ENCODE data around the gene ITPR2. TPM values are rescaled to one million over a fixed set of nuclear protein-coding genes. Genes with fewer than 3 reads are reported as not detected.

ITPR2 gene
- total and polyA plus RNA-seq, 2 of the 13 experiments (the other 11 are each of a cell fraction or from before 2014, with no cell fraction given): 31.9 to 81.9 TPM

DNA sequence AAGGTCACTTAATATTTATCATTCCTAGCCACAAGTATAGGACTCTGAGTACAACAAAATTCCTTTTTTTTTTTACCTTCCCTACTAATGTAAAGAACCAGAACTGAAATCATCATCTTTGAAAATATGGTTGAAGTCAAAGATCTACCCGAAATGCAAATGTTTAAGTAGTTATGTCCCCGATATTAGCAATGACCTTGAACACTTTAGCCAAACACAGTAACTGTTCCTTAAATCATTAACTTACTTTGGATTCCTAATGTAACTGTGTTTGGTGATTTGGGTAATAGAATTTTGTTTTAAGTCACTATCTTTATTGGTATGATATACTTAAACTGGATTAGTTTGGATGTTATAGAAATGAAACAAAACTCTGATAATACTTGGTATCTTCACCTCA lies 14.4 kb downstream of the ITPR2 start (continued):
- TF ChIP-seq, protein P1, sequence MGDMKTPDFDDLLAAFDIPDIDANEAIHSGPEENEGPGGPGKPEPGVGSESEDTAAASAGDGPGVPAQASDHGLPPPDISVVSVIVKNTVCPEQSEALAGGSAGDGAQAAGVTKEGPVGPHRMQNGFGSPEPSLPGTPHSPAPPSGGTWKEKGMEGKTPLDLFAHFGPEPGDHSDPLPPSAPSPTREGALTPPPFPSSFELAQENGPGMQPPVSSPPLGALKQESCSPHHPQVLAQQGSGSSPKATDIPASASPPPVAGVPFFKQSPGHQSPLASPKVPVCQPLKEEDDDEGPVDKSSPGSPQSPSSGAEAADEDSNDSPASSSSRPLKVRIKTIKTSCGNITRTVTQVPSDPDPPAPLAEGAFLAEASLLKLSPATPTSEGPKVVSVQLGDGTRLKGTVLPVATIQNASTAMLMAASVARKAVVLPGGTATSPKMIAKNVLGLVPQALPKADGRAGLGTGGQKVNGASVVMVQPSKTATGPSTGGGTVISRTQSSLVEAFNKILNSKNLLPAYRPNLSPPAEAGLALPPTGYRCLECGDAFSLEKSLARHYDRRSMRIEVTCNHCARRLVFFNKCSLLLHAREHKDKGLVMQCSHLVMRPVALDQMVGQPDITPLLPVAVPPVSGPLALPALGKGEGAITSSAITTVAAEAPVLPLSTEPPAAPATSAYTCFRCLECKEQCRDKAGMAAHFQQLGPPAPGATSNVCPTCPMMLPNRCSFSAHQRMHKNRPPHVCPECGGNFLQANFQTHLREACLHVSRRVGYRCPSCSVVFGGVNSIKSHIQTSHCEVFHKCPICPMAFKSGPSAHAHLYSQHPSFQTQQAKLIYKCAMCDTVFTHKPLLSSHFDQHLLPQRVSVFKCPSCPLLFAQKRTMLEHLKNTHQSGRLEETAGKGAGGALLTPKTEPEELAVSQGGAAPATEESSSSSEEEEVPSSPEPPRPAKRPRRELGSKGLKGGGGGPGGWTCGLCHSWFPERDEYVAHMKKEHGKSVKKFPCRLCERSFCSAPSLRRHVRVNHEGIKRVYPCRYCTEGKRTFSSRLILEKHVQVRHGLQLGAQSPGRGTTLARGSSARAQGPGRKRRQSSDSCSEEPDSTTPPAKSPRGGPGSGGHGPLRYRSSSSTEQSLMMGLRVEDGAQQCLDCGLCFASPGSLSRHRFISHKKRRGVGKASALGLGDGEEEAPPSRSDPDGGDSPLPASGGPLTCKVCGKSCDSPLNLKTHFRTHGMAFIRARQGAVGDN (CRISPR knock-in tag; IDR thresholded peaks at IDR 0.05): no peak
- TF ChIP-seq ZFP36L2 (CRISPR knock-in tag; IDR thresholded peaks at IDR 0.05): no peak
- TF ChIP-seq, protein P2, sequence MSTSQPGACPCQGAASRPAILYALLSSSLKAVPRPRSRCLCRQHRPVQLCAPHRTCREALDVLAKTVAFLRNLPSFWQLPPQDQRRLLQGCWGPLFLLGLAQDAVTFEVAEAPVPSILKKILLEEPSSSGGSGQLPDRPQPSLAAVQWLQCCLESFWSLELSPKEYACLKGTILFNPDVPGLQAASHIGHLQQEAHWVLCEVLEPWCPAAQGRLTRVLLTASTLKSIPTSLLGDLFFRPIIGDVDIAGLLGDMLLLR (CRISPR knock-in tag; IDR thresholded peaks at IDR 0.05): no peak
- no peak for TF ChIP-seq ERF (CRISPR knock-in tag; IDR thresholded peaks at IDR 0.05)
- no peak for TF ChIP-seq SAP130 (CRISPR knock-in tag; IDR thresholded peaks at IDR 0.05; ENCODE audit: low read depth)
- TF ChIP-seq STAG1 (CRISPR knock-in tag; IDR thresholded peaks at IDR 0.05): no peak
- no peak for TF ChIP-seq CENPX (CRISPR knock-in tag; IDR thresholded peaks at IDR 0.05)
- TF ChIP-seq SATB2 (CRISPR knock-in tag; IDR thresholded peaks at IDR 0.05): 0 out of 2 replicates have a peak, but pooled peaks have one; percentile 47
- TF ChIP-seq, protein P3, sequence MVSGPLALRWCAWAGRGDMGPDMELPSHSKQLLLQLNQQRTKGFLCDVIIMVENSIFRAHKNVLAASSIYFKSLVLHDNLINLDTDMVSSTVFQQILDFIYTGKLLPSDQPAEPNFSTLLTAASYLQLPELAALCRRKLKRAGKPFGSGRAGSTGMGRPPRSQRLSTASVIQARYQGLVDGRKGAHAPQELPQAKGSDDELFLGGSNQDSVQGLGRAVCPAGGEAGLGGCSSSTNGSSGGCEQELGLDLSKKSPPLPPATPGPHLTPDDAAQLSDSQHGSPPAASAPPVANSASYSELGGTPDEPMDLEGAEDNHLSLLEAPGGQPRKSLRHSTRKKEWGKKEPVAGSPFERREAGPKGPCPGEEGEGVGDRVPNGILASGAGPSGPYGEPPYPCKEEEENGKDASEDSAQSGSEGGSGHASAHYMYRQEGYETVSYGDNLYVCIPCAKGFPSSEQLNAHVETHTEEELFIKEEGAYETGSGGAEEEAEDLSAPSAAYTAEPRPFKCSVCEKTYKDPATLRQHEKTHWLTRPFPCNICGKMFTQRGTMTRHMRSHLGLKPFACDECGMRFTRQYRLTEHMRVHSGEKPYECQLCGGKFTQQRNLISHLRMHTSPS (CRISPR knock-in tag; IDR thresholded peaks at IDR 0.05; ENCODE audit: low read depth): no peak
- TF ChIP-seq RXRB (CRISPR knock-in tag; IDR thresholded peaks at IDR 0.05; ENCODE audit: borderline replicate concordance): peak; percentile 10; the same call in 1 of the 2 replicates
- no peak for TF ChIP-seq ZMYM3 (CRISPR knock-in tag; IDR thresholded peaks at IDR 0.05)
- no peak for TF ChIP-seq CC2D1A (CRISPR knock-in tag; IDR thresholded peaks at IDR 0.05)
- no peak for TF ChIP-seq ZNF577 (CRISPR knock-in tag; IDR thresholded peaks at IDR 0.05; ENCODE audit: borderline replicate concordance, low read depth)
- TF ChIP-seq, protein P4, sequence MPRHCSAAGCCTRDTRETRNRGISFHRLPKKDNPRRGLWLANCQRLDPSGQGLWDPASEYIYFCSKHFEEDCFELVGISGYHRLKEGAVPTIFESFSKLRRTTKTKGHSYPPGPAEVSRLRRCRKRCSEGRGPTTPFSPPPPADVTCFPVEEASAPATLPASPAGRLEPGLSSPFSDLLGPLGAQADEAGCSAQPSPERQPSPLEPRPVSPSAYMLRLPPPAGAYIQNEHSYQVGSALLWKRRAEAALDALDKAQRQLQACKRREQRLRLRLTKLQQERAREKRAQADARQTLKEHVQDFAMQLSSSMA (CRISPR knock-in tag; IDR thresholded peaks at IDR 0.05): no peak
- no peak for TF ChIP-seq BRCA1 (CRISPR knock-in tag; IDR thresholded peaks at IDR 0.05)
- no peak for TF ChIP-seq ZBTB7B (CRISPR knock-in tag; IDR thresholded peaks at IDR 0.05)
- no peak for TF ChIP-seq ONECUT2 (CRISPR knock-in tag; IDR thresholded peaks at IDR 0.05)
- TF ChIP-seq, protein P5, sequence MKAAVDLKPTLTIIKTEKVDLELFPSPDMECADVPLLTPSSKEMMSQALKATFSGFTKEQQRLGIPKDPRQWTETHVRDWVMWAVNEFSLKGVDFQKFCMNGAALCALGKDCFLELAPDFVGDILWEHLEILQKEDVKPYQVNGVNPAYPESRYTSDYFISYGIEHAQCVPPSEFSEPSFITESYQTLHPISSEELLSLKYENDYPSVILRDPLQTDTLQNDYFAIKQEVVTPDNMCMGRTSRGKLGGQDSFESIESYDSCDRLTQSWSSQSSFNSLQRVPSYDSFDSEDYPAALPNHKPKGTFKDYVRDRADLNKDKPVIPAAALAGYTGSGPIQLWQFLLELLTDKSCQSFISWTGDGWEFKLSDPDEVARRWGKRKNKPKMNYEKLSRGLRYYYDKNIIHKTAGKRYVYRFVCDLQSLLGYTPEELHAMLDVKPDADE (CRISPR knock-in tag; IDR thresholded peaks at IDR 0.05): no peak
- no peak for TF ChIP-seq GABPA (IDR thresholded peaks at IDR 0.05; ENCODE audit: low read depth, low read length)
- no peak for TF ChIP-seq GABPA (CRISPR knock-in tag; IDR thresholded peaks at IDR 0.05; ENCODE audit: low read depth)
- TF ChIP-seq ZNF790 (CRISPR knock-in tag; IDR thresholded peaks at IDR 0.05; ENCODE audit: borderline replicate concordance): no peak
